Mucosa of stomach (tissue), 1 donor: ENCODE measurements around the gene FTO.

Experiments used
- H3K27me3 ChIP-seq: one replicate; pipeline ENCODE4 v1.7.0; 2013; ENCODE audit warnings: mild to moderate bottlenecking, low read length; ENCODE audit not compliant: control insufficient read depth, insufficient read depth
- H3K36me3 ChIP-seq: one replicate; pipeline ENCODE4 v1.7.0; 2013; ENCODE audit warnings: low read length; ENCODE audit not compliant: control insufficient read depth, insufficient read depth
- H3K4me1 ChIP-seq: one replicate; pipeline ENCODE4 v1.7.0; 2013; ENCODE audit warnings: mild to moderate bottlenecking, low read length; ENCODE audit not compliant: control insufficient read depth, insufficient read depth
- H3K4me3 ChIP-seq: one replicate; pipeline ENCODE4 v1.7.0; 2013; ENCODE audit warnings: low read length
- H3K9ac ChIP-seq: one replicate; pipeline ENCODE4 v1.7.0; 2013; ENCODE audit warnings: mild to moderate bottlenecking, low read length, moderate library complexity
- H3K9me3 ChIP-seq: one replicate; pipeline ENCODE4 v1.7.0; 2013; ENCODE audit warnings: mild to moderate bottlenecking, low read length, moderate library complexity; ENCODE audit not compliant: control insufficient read depth
- donor health status: Pancreatic carcinoma.

Gene FTO

GRCh38 chr16:54031107-54031760 is 327.3 kb downstream of the FTO start:
- Histone ChIP-seq H3K9ac (no peak overlapping the region), H3K4me3 (no peak overlapping the region), H3K4me1 (no peaks in the 10 kb centered on the region), H3K27me3 (no peaks in the 10 kb centered on the region), H3K36me3 (no peaks in the 10 kb centered on the region), H3K9me3 (peaks cover 8% of the 10 kb centered on the region)

DNA sequence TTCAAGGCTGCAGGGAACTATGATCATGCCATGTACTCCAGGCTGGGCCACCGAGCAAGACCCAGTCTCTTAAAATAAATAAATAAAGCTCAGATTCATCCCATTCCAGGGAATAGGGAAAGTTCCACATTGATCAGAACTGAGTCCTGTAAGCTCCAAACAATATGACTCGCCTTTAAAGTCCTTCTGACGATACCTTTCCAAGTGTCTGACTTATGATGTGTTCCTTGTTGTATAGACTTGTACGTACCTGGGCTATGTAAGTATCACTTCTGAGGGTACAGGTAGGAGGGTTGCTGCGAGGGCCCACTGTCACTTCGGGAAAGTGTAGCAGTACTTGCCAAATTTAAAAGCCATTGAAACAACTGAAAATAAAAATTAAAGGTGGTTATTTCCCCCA is 329.8 kb downstream of the FTO start:
- Histone ChIP-seq H3K27me3 (no peaks in the 10 kb centered on the region), H3K4me3 (no peak overlapping the region), H3K4me1 (no peaks in the 10 kb centered on the region), H3K36me3 (no peaks in the 10 kb centered on the region), H3K9ac (no peak overlapping the region), H3K9me3 (peaks cover 8% of the 10 kb centered on the region)

- no peak overlapping the region for H3K4me3 ChIP-seq
- H3K9me3 ChIP-seq, result peaks cover 8% of the 10 kb centered on the region
- H3K27me3 ChIP-seq, result no peaks in the 10 kb centered on the region
- H3K4me1 ChIP-seq, result no peaks in the 10 kb centered on the region
- no peaks in the 10 kb centered on the region for H3K36me3 ChIP-seq
- no peak overlapping the region for H3K9ac ChIP-seq
These were observed 330.7 kb downstream of the FTO start for GRCh38 chr16:54034684-54035083.

- Histone ChIP-seq H3K4me1 (no peaks in the 10 kb centered on the region), H3K9ac (no peak overlapping the region), H3K36me3 (no peaks in the 10 kb centered on the region), H3K9me3 (no peaks in the 10 kb centered on the region), H3K4me3 (no peak overlapping the region), H3K27me3 (no peaks in the 10 kb centered on the region)
These were observed 336.5 kb downstream of the FTO start for GRCh38 chr16:54040480-54040879.

GRCh38 chr16:54040975-54041374 is 337.0 kb downstream of the FTO start:
- Histone ChIP-seq H3K36me3 (no peaks in the 10 kb centered on the region), H3K9ac (no peak overlapping the region), H3K4me1 (no peaks in the 10 kb centered on the region), H3K4me3 (no peak overlapping the region), H3K9me3 (no peaks in the 10 kb centered on the region), H3K27me3 (no peaks in the 10 kb centered on the region)

DNA sequence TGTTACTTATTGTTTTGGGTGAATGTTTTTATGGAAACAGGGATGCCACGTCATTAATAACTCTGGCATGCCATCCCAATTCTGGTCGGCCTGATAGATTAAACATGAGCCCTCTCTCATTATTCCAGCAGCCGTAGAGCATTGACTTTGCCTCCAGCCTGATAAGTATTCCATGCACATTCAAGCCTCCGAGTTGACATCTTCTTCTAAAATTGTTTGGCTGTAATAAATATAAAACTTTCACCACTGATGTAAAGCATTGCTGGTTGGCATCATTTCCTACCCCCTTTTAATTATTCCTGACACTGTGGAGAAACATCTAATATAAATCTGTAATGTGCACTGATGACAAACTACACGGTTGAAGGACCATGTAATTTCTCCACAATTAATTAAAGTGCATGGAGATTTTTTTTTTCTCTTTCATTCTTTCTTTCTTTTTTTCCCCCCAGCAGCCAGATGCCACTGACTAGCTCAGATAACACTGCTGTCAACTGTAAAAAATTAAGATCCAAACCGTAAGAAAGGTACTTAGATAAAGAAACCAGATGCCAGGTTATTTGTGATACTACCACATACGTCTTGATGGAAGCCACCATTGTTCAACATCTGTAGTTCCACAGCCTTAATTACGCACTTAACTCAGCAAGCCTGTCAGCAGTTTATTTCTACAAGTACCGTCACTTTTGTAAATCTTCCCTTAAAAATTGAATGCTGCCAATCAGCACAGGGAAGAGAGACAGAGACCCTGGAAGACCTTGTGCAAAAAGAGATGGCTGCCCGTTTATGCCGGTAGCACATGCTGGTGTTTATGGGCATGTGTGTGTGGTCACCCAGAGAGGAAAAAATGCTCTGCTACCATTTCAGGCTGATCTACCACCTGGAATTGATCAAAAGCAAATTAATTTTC is 344.9 kb downstream of the FTO start:
- H3K4me1 ChIP-seq, result no peaks in the 10 kb centered on the region
- H3K36me3 ChIP-seq, result no peaks in the 10 kb centered on the region
- no peak overlapping the region for H3K4me3 ChIP-seq

DNA sequence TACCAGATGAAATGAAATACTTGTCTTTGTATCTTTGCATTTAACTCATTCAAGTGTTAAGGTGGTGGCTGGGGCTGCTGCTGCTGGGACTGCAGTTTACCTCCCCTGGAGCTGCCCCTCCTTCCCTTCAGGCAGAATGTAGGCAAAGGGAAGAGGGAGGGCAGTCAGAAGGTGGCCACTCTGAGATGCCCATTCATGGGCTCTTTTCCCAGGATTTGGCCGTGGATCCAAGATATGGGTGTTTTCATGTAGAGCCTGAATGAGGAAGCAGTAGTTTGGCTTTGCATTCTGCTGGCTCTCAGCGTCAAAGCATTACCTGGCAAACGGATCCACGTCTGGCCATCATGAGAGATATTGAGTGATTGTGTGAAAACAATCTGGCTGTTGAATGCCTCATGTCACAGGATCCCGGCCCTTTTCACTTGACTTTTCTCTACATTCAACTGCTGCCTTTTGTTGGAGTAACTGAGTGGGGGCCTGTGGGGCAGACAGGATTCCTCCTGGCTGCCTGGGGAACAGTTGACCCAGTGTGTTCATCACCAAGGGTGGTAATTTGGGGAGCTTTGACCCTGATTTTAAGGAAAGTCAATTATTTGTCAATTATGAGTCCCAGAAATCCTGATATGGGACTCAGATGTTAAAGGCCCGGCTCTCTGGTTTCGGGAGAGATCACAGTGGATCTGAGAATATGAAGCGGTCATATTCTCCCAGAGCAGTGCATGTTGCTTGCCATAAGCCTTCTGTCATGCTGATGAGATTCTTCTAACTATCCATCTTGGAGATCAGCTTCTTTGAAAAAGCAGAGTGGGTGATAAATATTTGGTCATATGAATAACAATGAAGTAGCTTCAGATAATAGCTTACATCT is 345.9 kb downstream of the FTO start:
- Histone ChIP-seq H3K9ac (no peak overlapping the region), H3K4me3 (no peak overlapping the region), H3K36me3 (no peaks in the 10 kb centered on the region), H3K4me1 (no peaks in the 10 kb centered on the region), H3K27me3 (no peaks in the 10 kb centered on the region), H3K9me3 (no peaks in the 10 kb centered on the region)

More for the DNA sequence above, 344.9 kb downstream of the FTO start:
- H3K9me3 ChIP-seq, result no peaks in the 10 kb centered on the region
- no peaks in the 10 kb centered on the region for H3K27me3 ChIP-seq
- H3K9ac ChIP-seq, result no peak overlapping the region

GRCh38 chr16:54050459-54051210 is 346.7 kb downstream of the FTO start:
- no peak overlapping the region for H3K4me3 ChIP-seq
- H3K36me3 ChIP-seq, result no peaks in the 10 kb centered on the region
- no peaks in the 10 kb centered on the region for H3K27me3 ChIP-seq
- H3K4me1 ChIP-seq, result no peaks in the 10 kb centered on the region
- no peak overlapping the region for H3K9ac ChIP-seq
- H3K9me3 ChIP-seq, result no peaks in the 10 kb centered on the region

- Histone ChIP-seq H3K9me3 (no peaks in the 10 kb centered on the region), H3K36me3 (no peaks in the 10 kb centered on the region), H3K4me3 (no peak overlapping the region), H3K9ac (no peak overlapping the region), H3K4me1 (no peaks in the 10 kb centered on the region), H3K27me3 (no peaks in the 10 kb centered on the region)
These were observed 347.9 kb downstream of the FTO start for GRCh38 chr16:54051821-54052220.

- Histone ChIP-seq H3K27me3 (no peaks in the 10 kb centered on the region), H3K9me3 (no peaks in the 10 kb centered on the region), H3K9ac (no peak overlapping the region), H3K4me1 (no peaks in the 10 kb centered on the region), H3K36me3 (no peaks in the 10 kb centered on the region), H3K4me3 (no peak overlapping the region)
These were observed 348.3 kb downstream of the FTO start for GRCh38 chr16:54052271-54052670.
